GM21390 (cell line): Measurements from ENCODE around the gene ACO1.

Source experiments
- ATAC-seq: cut with Tn5 transposase; IDR thresholded peaks from one replicate; pipeline ENCODE4 v1.9.1; 2021; ENCODE audit not compliant: unreplicated experiment

ACO1 gene

GRCh38 chr9:32414856-32415255, 30.4 kb downstream of the ACO1 start:
- no peak for ATAC-seq

GRCh38 chr9:32419921-32420320, 35.5 kb downstream of the ACO1 start:
- no peak for ATAC-seq

GRCh38 chr9:32422237-32422806, 37.9 kb downstream of the ACO1 start:
- no peak for ATAC-seq

- ATAC-seq = no peak
These were observed 38.9 kb downstream of the ACO1 start for GRCh38 chr9:32423371-32423770.

- ATAC-seq = no peak
These were observed 40.2 kb downstream of the ACO1 start for GRCh38 chr9:32424616-32425015.

GRCh38 chr9:32426278-32426939, 42.0 kb downstream of the ACO1 start:
- no peak for ATAC-seq

GRCh38 chr9:32427111-32427873, 42.8 kb downstream of the ACO1 start:
- ATAC-seq = no peak

- no peak for ATAC-seq
These were observed 46.3 kb downstream of the ACO1 start for GRCh38 chr9:32430720-32431119.

GRCh38 chr9:32431196-32431595, 46.8 kb downstream of the ACO1 start:
- ATAC-seq = no peak

- no peak for ATAC-seq
These were observed 47.6 kb downstream of the ACO1 start for GRCh38 chr9:32431940-32432555.

GRCh38 chr9:32434892-32435291, 50.4 kb downstream of the ACO1 start:
- ATAC-seq = no peak

GRCh38 chr9:32441678-32442077, 57.2 kb downstream of the ACO1 start:
- no peak for ATAC-seq

GRCh38 chr9:32442433-32442832, 58.0 kb downstream of the ACO1 start:
- ATAC-seq = no peak

- ATAC-seq = no peak
These were observed 65.5 kb downstream of the ACO1 start for GRCh38 chr9:32449969-32450368.

- ATAC-seq = no peak
These were observed 69.8 kb downstream of the ACO1 start for GRCh38 chr9:32454280-32454679.

GRCh38 chr9:32455738-32456137, 71.3 kb downstream of the ACO1 start:
- no peak for ATAC-seq

GRCh38 chr9:32456564-32456963, 72.1 kb downstream of the ACO1 start:
- ATAC-seq = no peak

GRCh38 chr9:32463500-32464293, 79.3 kb downstream of the ACO1 start:
- ATAC-seq = no peak

GRCh38 chr9:32468740-32469139, 84.3 kb downstream of the ACO1 start:
- no peak for ATAC-seq

- no peak for ATAC-seq
These were observed 87.9 kb downstream of the ACO1 start for GRCh38 chr9:32472344-32472743.

GRCh38 chr9:32483343-32483742, 98.9 kb downstream of the ACO1 start:
- no peak for ATAC-seq
